Measurements from ENCODE around the gene IAPP.
"Not testable (repeated sequence)": the region's sequence is repeated elsewhere in the genome, so short reads cannot be mapped to it uniquely, and the experiment has no call there.

IAPP gene

GRCh38 chr12:21372602-21373001 lies at the start of gene IAPP:
TSS of gene IAPP (plus strand) at chr12:21372902. CDS start at chr12:21373352, 450 bp downstream.
- no peak for DNase-seq

GRCh38 chr12:21323736-21324135 lies 49.0 kb upstream of the IAPP start:
- no peak for DNase-seq

- no peak for DNase-seq
These were observed 48.2 kb upstream of the IAPP start for GRCh38 chr12:21324551-21324950.

DNA sequence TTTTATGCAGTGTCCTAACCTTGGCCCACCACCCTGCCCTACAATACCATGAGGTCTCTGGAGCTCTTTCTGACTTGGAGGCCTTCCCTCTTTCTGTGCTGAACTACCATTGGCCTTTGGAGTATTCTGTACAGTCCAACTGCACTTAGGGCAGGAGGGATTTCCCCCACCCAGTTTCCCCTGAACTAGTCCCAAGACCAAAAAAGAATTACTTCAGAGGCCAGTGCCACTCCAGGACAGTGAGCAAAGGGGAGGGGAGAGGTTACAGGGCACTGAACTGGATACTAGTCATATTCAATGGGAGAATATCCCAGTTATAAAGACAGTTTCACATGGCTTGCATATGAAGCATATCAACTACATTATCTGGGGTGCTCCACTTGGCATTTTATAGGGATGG lies 44.1 kb upstream of the IAPP start:
- DNase-seq, result no peak

- no peak for DNase-seq
These were observed 41.9 kb upstream of the IAPP start for GRCh38 chr12:21330682-21331253.

GRCh38 chr12:21334771-21335325 lies 37.9 kb upstream of the IAPP start, which contains the start of gene SLCO1A2:
TSS of gene SLCO1A2 (minus strand) at chr12:21334917. CDS start at chr12:21334647, 270 bp downstream.
- DNase-seq, result no peak

GRCh38 chr12:21336656-21337055 lies 36.0 kb upstream of the IAPP start:
- DNase-seq, result no peak

DNA sequence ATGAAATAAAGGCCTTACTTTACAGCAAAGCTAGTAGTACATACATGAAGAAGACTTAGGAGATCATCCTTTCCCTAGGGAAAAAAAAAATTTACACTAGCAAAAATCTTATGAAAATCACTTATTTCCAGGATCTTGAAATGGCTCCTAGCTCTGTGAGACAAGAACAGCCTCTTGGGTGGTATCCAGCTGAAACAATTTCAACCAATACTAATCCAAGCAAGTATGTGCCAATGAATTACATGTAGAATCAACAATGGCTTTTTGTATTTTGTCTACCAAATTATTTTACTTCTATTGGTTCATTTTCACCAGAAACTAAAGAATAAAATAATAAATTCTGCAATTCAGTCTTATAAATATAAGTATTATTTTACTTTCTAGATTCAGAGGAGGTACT lies 35.2 kb upstream of the IAPP start:
- DNase-seq, result no peak

DNA sequence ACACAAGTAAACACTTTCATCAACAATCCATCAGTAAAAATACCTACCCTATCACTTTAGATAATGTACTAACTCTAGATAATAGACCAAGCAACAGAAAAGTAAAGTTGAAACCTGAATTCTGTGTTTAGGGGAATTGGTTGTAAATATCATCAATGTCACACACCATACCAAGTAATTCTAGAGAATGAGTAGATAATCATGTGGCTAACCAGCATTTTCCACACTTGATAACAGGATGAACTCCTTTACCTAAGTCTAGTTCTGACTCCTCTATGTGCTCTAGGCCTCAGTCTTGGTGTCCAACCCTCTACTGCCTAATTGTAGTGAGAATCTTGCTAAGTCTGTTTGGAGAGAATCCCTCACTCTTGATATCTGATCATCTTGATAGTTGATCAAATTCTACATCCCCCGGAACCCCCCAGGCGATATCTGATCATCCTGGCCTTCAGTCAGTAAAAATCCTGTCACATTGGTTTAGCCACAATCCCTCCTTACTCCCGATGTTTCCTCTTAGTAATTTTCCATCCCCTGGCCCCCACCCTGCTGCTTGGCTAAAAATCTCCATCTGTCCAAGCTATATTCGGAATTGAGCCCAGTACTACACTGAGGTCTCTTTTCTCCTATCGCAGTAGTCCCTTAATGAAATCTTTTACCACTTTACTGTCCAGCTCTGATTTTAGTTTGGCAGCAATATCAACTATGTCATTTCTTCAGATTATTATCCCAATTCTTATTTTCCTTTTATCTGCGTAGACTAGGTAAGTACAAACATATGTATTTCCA lies 34.5 kb upstream of the IAPP start:
- no peak for DNase-seq

GRCh38 chr12:21339921-21340320 lies 32.8 kb upstream of the IAPP start:
- DNase-seq, result no peak

DNA sequence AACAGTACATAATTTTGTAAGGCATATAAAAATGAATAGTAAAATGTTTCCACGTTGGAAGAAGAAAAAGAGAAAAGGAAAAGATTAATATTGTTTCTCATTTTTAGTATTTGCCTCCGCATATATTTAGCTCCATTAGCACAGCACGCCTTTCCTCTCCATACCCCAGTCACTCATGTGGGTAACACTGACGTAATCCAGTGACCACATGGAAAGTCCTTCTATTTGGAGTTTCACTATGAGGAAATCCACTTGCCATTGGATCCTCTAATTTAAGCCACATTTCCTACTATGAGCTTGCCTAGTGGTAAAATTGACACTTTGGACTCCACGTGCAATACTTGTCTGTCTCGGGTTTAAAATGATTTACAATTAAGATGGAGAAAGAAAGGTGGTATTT lies 32.3 kb upstream of the IAPP start:
- no peak for DNase-seq

DNA sequence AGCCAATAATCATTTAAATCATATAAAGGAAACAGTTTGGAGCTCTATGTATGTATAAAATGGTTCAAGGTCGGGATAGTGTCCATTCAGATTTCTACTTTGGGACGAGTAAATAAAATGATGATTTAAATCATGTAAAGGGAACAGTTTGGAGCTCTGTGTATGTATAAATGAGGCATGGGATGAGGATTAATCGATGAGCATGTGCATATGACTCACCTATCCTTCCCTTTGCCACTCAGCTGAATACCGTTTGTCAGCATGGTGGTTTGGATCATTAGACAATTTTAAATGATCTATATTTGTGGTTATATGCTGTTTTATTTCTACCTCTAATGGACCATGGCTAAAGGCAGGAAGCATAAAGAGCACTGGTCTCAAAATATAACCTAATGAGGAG lies 30.9 kb upstream of the IAPP start:
- no peak for DNase-seq

GRCh38 chr12:21343636-21344035 lies 29.1 kb upstream of the IAPP start:
- DNase-seq, result no peak

DNA sequence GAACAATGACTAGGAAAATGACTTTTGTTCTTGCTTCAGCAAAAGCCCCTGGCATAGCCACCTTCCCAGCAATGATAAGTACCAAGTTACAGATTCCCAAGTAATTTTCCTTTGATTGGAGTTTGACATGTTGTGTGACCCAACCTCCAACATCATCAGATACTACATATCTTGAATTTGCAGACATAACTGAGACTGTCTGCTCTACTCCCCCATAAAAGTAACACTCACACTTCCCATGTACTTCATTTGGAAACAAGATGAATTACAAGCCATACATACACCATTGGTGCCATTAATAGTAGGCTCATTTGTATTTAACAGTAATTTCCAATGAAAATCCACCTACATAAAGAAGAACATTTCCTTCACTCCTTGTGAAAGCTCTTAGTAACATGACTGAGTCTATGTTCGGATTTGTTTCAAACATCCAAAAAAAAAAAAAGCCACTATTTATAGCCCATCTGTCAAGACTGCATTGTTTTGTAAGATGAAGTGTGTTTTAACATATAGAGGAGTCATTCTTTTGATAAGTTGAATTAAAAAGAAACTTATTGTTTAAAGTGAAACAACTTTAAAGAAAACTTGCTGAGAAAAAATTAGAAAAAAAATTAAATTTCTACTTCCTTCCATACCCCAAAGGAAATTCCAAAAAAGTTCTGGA lies 26.0 kb upstream of the IAPP start:
- no peak for DNase-seq

DNA sequence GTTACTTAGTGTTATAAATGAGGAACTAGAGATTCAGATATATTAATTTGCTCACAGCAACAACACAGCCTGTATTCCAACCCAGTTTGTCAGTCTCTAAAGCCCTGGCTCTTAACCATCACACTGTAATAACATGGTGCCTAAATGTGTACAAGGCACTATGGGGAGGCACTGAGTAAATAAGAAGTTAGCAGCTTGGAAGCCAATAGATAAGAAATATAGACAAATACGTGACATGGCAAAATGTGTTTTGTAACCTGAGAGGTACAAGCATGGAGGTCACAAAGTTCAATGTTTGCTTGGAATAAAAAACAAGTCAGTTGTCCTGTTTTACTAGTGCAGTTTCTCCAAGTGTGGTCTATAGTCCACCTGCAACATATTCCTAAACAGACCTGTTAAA lies 21.7 kb upstream of the IAPP start:
- no peak for DNase-seq

DNA sequence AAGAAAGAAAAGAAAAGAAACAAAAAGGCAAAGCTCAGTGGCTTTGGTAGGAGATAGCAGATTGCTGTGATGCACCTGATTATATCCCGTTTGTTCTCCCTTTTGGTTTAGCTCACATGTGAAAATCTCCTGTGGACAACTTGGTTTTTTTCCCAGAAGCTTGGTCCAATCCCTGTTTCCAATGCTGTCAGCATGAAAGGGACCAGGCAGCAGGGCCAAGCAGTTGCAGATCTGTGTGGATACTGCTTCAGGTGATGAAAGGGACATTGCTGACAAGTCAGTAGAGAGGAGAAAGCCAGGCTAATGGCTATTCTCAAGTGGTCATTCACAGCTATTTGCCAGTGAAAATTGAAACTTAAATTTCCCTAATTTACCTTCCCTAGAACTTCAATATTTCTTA lies 19.2 kb upstream of the IAPP start:
- DNase-seq, result no peak

- no peak for DNase-seq
These were observed 18.8 kb upstream of the IAPP start for GRCh38 chr12:21353948-21354347.

DNA sequence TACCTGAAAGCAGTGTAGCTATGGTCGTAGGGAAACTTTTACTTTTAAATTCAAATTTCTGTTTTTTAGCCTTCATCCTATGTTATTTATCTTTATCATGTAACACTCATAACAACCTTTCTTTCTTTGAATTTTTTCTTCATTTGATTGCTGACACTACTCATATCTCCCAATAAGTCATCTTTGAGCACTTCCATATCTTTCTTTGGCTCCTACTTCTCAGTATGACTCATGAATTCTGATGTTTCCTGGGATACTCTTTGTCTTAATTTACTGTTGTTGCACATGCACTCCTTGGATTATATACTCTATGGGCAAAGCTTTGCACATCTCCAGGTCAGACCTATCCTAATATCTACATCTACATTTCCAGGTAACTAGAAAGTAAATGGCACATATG lies 18.1 kb upstream of the IAPP start:
- no peak for DNase-seq

GRCh38 chr12:21360632-21361031 lies 12.1 kb upstream of the IAPP start:
- not testable (repeated sequence) for DNase-seq

DNA sequence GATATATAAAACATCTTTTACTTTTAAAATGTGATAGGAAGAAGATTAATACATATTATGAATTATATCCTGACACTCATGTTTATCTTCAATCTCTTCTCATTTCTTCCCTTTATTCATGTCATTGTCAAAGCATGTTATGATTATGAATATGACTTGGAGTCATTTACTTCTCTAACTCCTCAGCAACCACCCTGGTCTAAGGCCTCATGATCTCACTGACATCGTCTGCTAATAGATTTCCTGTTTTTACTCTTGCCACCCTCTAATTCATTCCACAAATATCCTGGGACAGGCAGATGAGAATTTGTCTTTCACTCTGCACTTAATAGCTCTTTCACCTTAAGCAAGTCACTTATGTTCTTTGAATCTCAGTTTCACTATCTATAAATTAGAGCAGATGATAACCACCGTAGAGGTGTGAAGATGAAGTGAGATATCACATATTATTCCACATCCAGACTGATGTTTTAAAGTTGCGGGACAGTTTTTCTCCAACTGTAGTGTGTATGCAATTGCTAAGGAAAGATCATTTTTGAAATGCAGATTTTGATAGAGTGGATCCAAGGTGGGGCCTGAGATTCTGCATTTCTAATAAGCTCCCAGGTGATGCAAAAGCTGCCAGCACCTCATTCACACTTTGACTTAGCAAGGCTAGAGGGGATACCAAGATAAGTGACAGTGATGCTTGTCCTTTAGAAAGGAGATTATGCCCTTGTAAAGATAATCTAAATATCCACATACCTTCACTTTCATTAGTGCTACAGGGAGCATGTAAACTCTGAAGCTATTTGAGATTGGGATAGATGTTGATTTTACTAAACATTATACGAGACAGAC lies 3.3 kb upstream of the IAPP start:
- no peak for DNase-seq

- no peak for DNase-seq
These were observed 1.8 kb upstream of the IAPP start for GRCh38 chr12:21370845-21371449.

DNA sequence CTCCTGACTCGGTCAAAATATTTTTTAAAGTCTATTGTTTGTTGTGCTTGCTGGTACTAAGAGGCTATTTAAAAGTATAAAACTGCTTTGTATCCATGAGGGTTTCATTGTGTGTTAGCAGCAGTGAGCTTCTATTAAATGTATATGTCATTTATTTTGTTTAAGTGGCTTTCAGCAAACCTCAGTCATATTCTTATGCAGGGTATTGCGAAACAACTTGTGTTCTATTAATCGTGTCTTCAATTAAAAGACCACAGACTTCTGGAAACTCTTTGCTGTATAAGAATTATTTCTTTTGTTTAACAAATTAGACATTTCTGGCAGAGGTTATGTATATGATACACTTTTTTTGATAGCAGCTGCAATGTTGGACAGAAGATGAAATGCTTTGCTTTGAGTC lies 6.5 kb downstream of the IAPP start:
- no peak for DNase-seq

Data from activated T-cell treated with anti-CD3 and anti-CD28 coated beads for 4 hours (primary cell).